Heart right ventricle (tissue), 16 donors: ENCODE measurements around the gene R3HDM1. TPM values are rescaled to one million over a fixed set of nuclear protein-coding genes. Genes with fewer than 3 reads are reported as not detected.

Experiments
- ATAC-seq, 8 donors: fragments of 200-7000 bp; cut with Tn5 transposase; one replicate each; pipeline ENCODE4 v1.9.1; 2020; ENCODE audit warnings: mild to moderate bottlenecking in 8 of 8, moderate library complexity in 8 of 8, moderate number of reproducible peaks in 1 of 8
- DNase-seq, 2 donors: peaks; one replicate each; pipeline ENCODE4 v3.0.0-alpha.2; 2020
- H3K27ac ChIP-seq, 10 donors: fragments of 200-600 bp; sonication (generic) in 2 of 10; one replicate each; pipeline versions ENCODE4 v1.5.0 to v1.8.0; 2020 to 2022; ENCODE audit warnings: mild to moderate bottlenecking in 3 of 10
- H3K27me3 ChIP-seq, 7 donors: fragments of 200-600 bp; one replicate each; pipeline ENCODE4 v1.8.0; 2021 to 2022; ENCODE audit warnings: mild to moderate bottlenecking in 2 of 7
- H3K36me3 ChIP-seq, 9 donors: fragments of 200-600 bp; sonication (generic) in 1 of 9; one replicate each; pipeline versions ENCODE4 v1.5.0 to v1.8.0; 2020 to 2022; ENCODE audit warnings: mild to moderate bottlenecking in 2 of 9
- H3K4me1 ChIP-seq, 9 donors: fragments of 200-600 bp; sonication (generic) in 1 of 9; one replicate each; pipeline versions ENCODE4 v1.5.0 to v1.8.0; 2020 to 2022; ENCODE audit warnings: mild to moderate bottlenecking in 4 of 9
- H3K4me3 ChIP-seq, 10 donors: fragments of 200-600 bp; sonication (generic) in 2 of 10; one replicate each; pipeline versions ENCODE4 v1.5.0 to v1.8.0; 2020 to 2022; ENCODE audit warnings: mild to moderate bottlenecking in 7 of 10, moderate library complexity in 2 of 10
- H3K9me3 ChIP-seq, 11 donors: fragments of 200-600 bp in 10 of 11; sonication (generic) in 2 of 11; one replicate each; pipeline versions ENCODE4 v1.5.0 to v1.8.0; 2013 to 2022; ENCODE audit warnings: mild to moderate bottlenecking in 2 of 11, control low read depth in 1 of 11, moderate library complexity in 1 of 11
- CTCF ChIP-seq, 9 donors: fragments of 200-600 bp; sonication (generic) in 2 of 9; IDR thresholded peaks; one replicate each; pipeline versions ENCODE4 v1.5.0 to v1.8.0; 2021 to 2022; ENCODE audit warnings: antibody characterized with exemption in 9 of 9, mild to moderate bottlenecking in 5 of 9, moderate library complexity in 1 of 9
- WGBS, 2 donors: extraction: QIAGEN DNeasy Blood & Tissue Kit; methylation state at CpG; one replicate each; pipeline ENCODE4 v1.1.7; 2013; ENCODE audit warnings: inconsistent platforms in 1 of 2; 5-methylcytosine and 5-hydroxymethylcytosine counted together
- intact Hi-C, 10 donors: fragments of 100-400 bp; cut with DNase I; formaldehyde crosslinking; loops; one replicate each; pipeline versions ENCODE4 v1.11.1 to v1.14.2; 2022
- polyA plus RNA-seq, 2 donors: library from polyadenylated mRNA; stranded (reverse); fragments of 200-250 nt; gene quantifications; one replicate each; pipeline ENCODE4 v1.2.3, GENCODE V29; 2013
- total RNA-seq, 10 donors: library from RNA; stranded (reverse); fragmentation: NEBNext Ultra II Directional in 3 of 10; extraction: Animal tissue kit (Norgen Biotek cat#: 25700) in 3 of 10; gene quantifications; one replicate each; pipeline versions ENCODE4 v1.2.1 to v1.2.4, GENCODE V29; 2021 to 2023
- donor health status: Arrhythmogenic right ventricular cardiomyopathy.
- donor health status: ischemic (EF 13 %, LVEDD 7.1; RV severe dilation, severe dysfunction).
- donor health status: healthy with polysubstance abuse.
- donor health status: DM: no; HTN: yes; CAD: no.
- donor health status: DM: no; HTN: no; CAD: no.
- donor health status: ischemic (EF 25% LVEDD 6.9; RV normal size, moderate dysfunction).
- donor health status: ischemic (EF 25% LVEDD 5.7; RV mildly dilated, moderate dysfunction).
- donor health status: healthy.
- donor health status: DM: yes; HTN: yes; CAD: no.
- donor health status: Ischemic cardiomyopathy.
- donor health status: ischemic (EF 35%, LVEDD 5.7; RV mildly dilated, moderate dysfunction).
- donor health status: nonischemic (EF 11% LVEDD 7.7; RV severe dilation, severe dysfunction).
- donor health status: DM: yes; HTN: yes; CAD: no.
- donor health status: PGD.
- donor health status: ischemic (EF 29% LVEDD 5.4; RV normal size, mild dysfunction).
- donor health status: nonischemic (EF 23%, LVEDD 6.1; RV moderate dilation, normal function).

Gene R3HDM1
- total and polyA plus RNA-seq, 12 donors: 6.1 to 22.2 (median 17.5) TPM

GRCh38 chr2:135585586-135585985, 54.3 kb downstream of the R3HDM1 start:
- Histone ChIP-seq H3K27ac (no peak overlapping the region), H3K27me3 (no peaks in the 10 kb centered on the region), H3K9me3 (no peaks in the 10 kb centered on the region), H3K4me1 (peaks cover 0 to 11% (median 0%) of the 10 kb centered on the region in 9 donors), H3K4me3 (no peak overlapping the region), H3K36me3 (no peaks in the 10 kb centered on the region)
- DNase-seq: no peak
- WGBS, 2 donors: 63% methylated on average over 2 of the region's 2 CpGs
- intact Hi-C loops: loop anchor here in 1 of 10 donors (10.0 kb wide), 1 partner anchor 581 kb away; no protein-coding TSS in a partner anchor
- no peak for ATAC-seq
- TF ChIP-seq CTCF (IDR thresholded peaks at IDR 0.05): peak in 1 of 9 donors; percentile 32

GRCh38 chr2:135586148-135586547, 54.9 kb downstream of the R3HDM1 start:
- Histone ChIP-seq H3K4me1 (peaks cover 0 to 11% (median 0%) of the 10 kb centered on the region in 9 donors), H3K4me3 (no peak overlapping the region), H3K27me3 (no peaks in the 10 kb centered on the region), H3K27ac (no peak overlapping the region), H3K9me3 (peaks cover 0 to 3% (median 0%) of the 10 kb centered on the region in 11 donors), H3K36me3 (no peaks in the 10 kb centered on the region)
- intact Hi-C loops: loop anchor here in 1 of 10 donors (10.0 kb wide), 1 partner anchor 581 kb away; no protein-coding TSS in a partner anchor
- no peak for DNase-seq
- 53 to 66% methylated on average over 1 of the region's 1 CpG for WGBS, 2 donors
- ATAC-seq: no peak
- no peak for TF ChIP-seq CTCF (IDR thresholded peaks at IDR 0.05)

- no peaks in the 10 kb centered on the region for H3K27me3 ChIP-seq
- H3K9me3 ChIP-seq: peaks cover 0 to 14% (median 8%) of the 10 kb centered on the region in 11 donors
- no peak for ATAC-seq
- intact Hi-C loops: loop anchor here in 1 of 10 donors (10.0 kb wide), 1 partner anchor 583 kb away; no protein-coding TSS in a partner anchor
- H3K4me3 ChIP-seq: no peak overlapping the region
- 88 to 89% methylated on average over 1 of the region's 1 CpG for WGBS, 2 donors
- TF ChIP-seq CTCF (IDR thresholded peaks at IDR 0.05): no peak
- no peak for DNase-seq
- peaks cover 0 to 8% (median 0%) of the 10 kb centered on the region in 9 donors for H3K4me1 ChIP-seq
- H3K36me3 ChIP-seq: no peaks in the 10 kb centered on the region
- H3K27ac ChIP-seq: no peak overlapping the region
These were observed 56.7 kb downstream of the R3HDM1 start for GRCh38 chr2:135587958-135588357.

- DNase-seq (no peak), ATAC-seq (no peak)
- no peak for TF ChIP-seq CTCF (IDR thresholded peaks at IDR 0.05)
- WGBS, 2 donors: 85 to 86% methylated on average over 2 of the region's 2 CpGs
- Histone ChIP-seq H3K9me3 (peaks cover 0 to 14% (median 8%) of the 10 kb centered on the region in 11 donors), H3K4me3 (no peak overlapping the region), H3K4me1 (peaks cover 0 to 6% (median 0%) of the 10 kb centered on the region in 9 donors), H3K36me3 (no peaks in the 10 kb centered on the region), H3K27ac (no peak overlapping the region), H3K27me3 (no peaks in the 10 kb centered on the region)
- intact Hi-C loops: no loop called here
These were observed 59.5 kb downstream of the R3HDM1 start for GRCh38 chr2:135590619-135591260.
